Astrocyte (in vitro differentiated cells and primary cell): ENCODE results near the gene MXRA8.

Experiments
- EZH2 ChIP-seq: IDR thresholded peaks from 2 replicates; pipeline ENCODE4 v1.6.1; 2012; ENCODE audit warnings: mild to moderate bottlenecking, low read length, inconsistent platforms; ENCODE audit not compliant: insufficient read depth
- TF ChIP-seq, protein P1 (sequence below): IDR thresholded peaks from 2 replicates; pipeline ENCODE4 v1.5.1; 2011; ENCODE audit warnings: low read depth, mild to moderate bottlenecking, inconsistent platforms, low read length, moderate library complexity; ENCODE audit not compliant: insufficient read depth

DNA sequence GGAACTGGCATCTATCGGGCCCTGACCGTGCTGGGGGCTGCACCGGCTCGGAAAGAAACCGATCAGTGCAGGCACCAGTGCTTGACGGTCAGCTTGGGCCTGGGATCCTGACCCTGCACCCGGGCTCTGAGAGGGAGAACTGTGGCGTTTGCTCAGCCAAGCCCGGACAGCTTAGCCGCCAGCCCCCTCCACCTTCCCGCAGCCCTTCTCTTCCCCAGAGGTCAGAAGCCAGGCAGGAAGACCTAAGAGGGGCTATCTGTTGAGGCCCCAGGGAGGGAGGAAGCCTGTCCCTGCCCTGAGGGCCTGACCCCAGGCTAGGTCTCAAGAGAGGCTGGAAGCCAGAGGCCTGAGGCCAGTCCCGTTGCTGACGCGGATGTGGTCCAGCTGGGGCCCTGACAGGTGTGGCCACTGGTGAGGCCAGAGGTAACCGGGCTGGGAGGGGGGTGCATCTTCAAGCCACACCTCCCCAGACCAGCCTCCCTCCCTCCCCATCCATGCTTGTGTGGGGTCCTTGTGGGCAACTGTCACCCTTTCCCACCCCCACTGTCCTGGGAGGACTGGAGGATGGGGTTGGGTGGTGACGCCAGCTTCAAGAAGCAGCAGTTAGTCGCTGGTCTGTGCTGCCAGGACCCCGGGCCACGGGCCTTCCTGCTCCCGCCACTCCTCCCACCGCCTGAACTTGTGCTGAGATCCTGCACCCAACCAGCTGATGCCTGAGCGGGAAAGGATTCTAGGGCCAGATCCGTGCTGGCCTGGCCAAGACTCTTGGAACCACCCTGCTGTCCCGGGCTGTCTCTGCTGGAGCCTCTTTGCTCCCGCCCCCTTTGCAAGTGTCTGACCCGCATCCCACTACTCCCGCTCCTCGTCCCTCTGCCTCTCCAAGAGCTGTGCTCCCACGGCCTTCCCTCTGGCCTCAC is 6.6 kb downstream of the MXRA8 start:
- TF ChIP-seq, protein P1, sequence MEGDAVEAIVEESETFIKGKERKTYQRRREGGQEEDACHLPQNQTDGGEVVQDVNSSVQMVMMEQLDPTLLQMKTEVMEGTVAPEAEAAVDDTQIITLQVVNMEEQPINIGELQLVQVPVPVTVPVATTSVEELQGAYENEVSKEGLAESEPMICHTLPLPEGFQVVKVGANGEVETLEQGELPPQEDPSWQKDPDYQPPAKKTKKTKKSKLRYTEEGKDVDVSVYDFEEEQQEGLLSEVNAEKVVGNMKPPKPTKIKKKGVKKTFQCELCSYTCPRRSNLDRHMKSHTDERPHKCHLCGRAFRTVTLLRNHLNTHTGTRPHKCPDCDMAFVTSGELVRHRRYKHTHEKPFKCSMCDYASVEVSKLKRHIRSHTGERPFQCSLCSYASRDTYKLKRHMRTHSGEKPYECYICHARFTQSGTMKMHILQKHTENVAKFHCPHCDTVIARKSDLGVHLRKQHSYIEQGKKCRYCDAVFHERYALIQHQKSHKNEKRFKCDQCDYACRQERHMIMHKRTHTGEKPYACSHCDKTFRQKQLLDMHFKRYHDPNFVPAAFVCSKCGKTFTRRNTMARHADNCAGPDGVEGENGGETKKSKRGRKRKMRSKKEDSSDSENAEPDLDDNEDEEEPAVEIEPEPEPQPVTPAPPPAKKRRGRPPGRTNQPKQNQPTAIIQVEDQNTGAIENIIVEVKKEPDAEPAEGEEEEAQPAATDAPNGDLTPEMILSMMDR: no peak
- TF ChIP-seq EZH2: no peak
